ENCODE measurements around the gene AHSA1.

DNA sequence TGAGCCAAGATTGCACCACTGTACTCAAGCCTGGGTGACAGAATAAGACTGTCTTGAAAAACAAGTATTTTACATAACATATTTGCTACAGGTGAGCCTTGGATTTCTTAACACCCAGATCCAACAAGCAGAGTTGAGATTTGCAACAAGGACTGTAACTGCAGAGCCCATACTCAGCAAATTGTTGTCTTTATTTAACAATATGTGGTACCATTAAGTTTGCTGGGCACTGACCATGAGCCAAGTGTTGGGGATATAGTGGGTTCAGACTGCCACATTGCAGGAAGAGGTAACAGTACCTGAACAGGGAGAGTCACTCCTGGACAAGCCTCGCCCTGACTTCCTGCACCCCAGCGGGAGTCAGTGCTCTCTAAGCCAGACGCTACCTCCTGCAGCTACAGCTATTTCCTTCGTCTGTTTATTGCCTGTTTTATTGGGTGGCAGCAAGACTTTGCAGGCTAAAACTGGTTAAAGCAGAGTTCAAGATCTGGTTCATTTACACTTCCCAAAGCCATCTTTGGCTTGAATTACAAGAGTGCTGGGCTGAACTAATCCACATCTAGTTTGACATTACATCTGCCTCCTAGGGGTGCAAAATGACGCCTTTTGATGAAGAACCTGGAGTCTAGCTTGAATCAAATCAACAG is 12.5 kb downstream of the AHSA1 start:
- TF ChIP-seq, protein P1, sequence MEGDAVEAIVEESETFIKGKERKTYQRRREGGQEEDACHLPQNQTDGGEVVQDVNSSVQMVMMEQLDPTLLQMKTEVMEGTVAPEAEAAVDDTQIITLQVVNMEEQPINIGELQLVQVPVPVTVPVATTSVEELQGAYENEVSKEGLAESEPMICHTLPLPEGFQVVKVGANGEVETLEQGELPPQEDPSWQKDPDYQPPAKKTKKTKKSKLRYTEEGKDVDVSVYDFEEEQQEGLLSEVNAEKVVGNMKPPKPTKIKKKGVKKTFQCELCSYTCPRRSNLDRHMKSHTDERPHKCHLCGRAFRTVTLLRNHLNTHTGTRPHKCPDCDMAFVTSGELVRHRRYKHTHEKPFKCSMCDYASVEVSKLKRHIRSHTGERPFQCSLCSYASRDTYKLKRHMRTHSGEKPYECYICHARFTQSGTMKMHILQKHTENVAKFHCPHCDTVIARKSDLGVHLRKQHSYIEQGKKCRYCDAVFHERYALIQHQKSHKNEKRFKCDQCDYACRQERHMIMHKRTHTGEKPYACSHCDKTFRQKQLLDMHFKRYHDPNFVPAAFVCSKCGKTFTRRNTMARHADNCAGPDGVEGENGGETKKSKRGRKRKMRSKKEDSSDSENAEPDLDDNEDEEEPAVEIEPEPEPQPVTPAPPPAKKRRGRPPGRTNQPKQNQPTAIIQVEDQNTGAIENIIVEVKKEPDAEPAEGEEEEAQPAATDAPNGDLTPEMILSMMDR (IDR thresholded peaks at IDR 0.05) = no peak
- no peak for TF ChIP-seq POLR2AphosphoS5 (IDR thresholded peaks at IDR 0.05)
- TF ChIP-seq POLR2A (IDR thresholded peaks at IDR 0.05) = no peak
